ENCODE results near the gene ENOX1.

The ENOX1 gene

GRCh38 chr13:43232873-43233265, 553.9 kb downstream of the ENOX1 start:
- no peak overlapping the region for H3K4me3 ChIP-seq (ENCODE audit: low read length)
- TF ChIP-seq CTCF (conservative IDR thresholded peaks at IDR 0.05; ENCODE audit: low read depth, low read length) = no peak
- DNase-seq (ENCODE audit: low read depth) = no peak

- DNase-seq (ENCODE audit: low read depth) = no peak
These were observed 554.5 kb downstream of the ENOX1 start for GRCh38 chr13:43232144-43232872.

GRCh38 chr13:43230989-43231388, 555.8 kb downstream of the ENOX1 start:
- TF ChIP-seq CTCF (conservative IDR thresholded peaks at IDR 0.05; ENCODE audit: low read depth, low read length) = no peak
- DNase-seq (ENCODE audit: low read depth) = no peak
- no peak overlapping the region for H3K4me3 ChIP-seq (ENCODE audit: low read length)

More at GRCh38 chr13:43232144-43232872, 554.5 kb downstream of the ENOX1 start:
- no peak overlapping the region for H3K4me3 ChIP-seq (ENCODE audit: low read length)
- no peak for TF ChIP-seq CTCF (conservative IDR thresholded peaks at IDR 0.05; ENCODE audit: low read depth, low read length)

GRCh38 chr13:43229506-43229905, 557.3 kb downstream of the ENOX1 start:
- TF ChIP-seq CTCF (conservative IDR thresholded peaks at IDR 0.05; ENCODE audit: low read depth, low read length) = no peak
- DNase-seq (ENCODE audit: low read depth) = no peak
- no peak overlapping the region for H3K4me3 ChIP-seq (ENCODE audit: low read length)

- H3K4me3 ChIP-seq (ENCODE audit: low read length) = no peak overlapping the region
- DNase-seq (ENCODE audit: low read depth) = no peak
- no peak for TF ChIP-seq CTCF (conservative IDR thresholded peaks at IDR 0.05; ENCODE audit: low read depth, low read length)
These were observed 559.1 kb downstream of the ENOX1 start for GRCh38 chr13:43227721-43228120.

GRCh38 chr13:43223216-43223615, 563.6 kb downstream of the ENOX1 start:
- no peak for TF ChIP-seq CTCF (conservative IDR thresholded peaks at IDR 0.05; ENCODE audit: low read depth, low read length)
- no peak overlapping the region for H3K4me3 ChIP-seq (ENCODE audit: low read length)
- DNase-seq (ENCODE audit: low read depth) = no peak

- DNase-seq (ENCODE audit: low read depth) = no peak
- no peak for TF ChIP-seq CTCF (conservative IDR thresholded peaks at IDR 0.05; ENCODE audit: low read depth, low read length)
These were observed 564.7 kb downstream of the ENOX1 start for GRCh38 chr13:43222086-43222485.

More at GRCh38 chr13:43222086-43222485, 564.7 kb downstream of the ENOX1 start:
- no peak overlapping the region for H3K4me3 ChIP-seq (ENCODE audit: low read length)
